Measurements from ENCODE around the gene NFKBIE. TPM values are rescaled to one million over a fixed set of nuclear protein-coding genes. Genes with fewer than 3 reads are reported as not detected.

Gene NFKBIE
- total RNA-seq, 1 donor from 2014 or later = 17.2 TPM

GRCh38 chr6:44258325-44258863 lies 7.0 kb downstream of the NFKBIE start:
- DNase-seq (ENCODE audit: extremely low spot score in 2 of 2) = no peak
- Histone ChIP-seq H3K9me3 (no peaks in the 10 kb centered on the region), H3K27ac (peak overlapping the region; percentile 98), H3K36me3 (peaks cover 0 to 18% of the 10 kb centered on the region in 2 donors), H3K4me1 (peaks cover 37% of the 10 kb centered on the region), H3K4me3 (no peak overlapping the region), H3K27me3 (no peaks in the 10 kb centered on the region)
- intact Hi-C loops (cut with DNase I) = no loop called here
- no peak for TF ChIP-seq CTCF (IDR thresholded peaks at IDR 0.05)
- no peak for TF ChIP-seq POLR2A (IDR thresholded peaks at IDR 0.05)
- no peak for TF ChIP-seq POLR2AphosphoS5 (IDR thresholded peaks at IDR 0.05; ENCODE audit: insufficient read depth in 1 of 2, low read depth in 1 of 2)

GRCh38 chr6:44257753-44258324 lies 7.5 kb downstream of the NFKBIE start:
- DNase-seq (ENCODE audit: extremely low spot score in 2 of 2) = no peak
- intact Hi-C loops (cut with DNase I) = no loop called here
- no peaks in the 10 kb centered on the region for H3K27me3 ChIP-seq
- H3K27ac ChIP-seq = peak overlapping the region; percentile 98
- no peaks in the 10 kb centered on the region for H3K9me3 ChIP-seq
- peaks cover 31% of the 10 kb centered on the region for H3K4me1 ChIP-seq
- TF ChIP-seq POLR2A (IDR thresholded peaks at IDR 0.05) (no peak), POLR2AphosphoS5 (IDR thresholded peaks at IDR 0.05; ENCODE audit: insufficient read depth in 1 of 2, low read depth in 1 of 2) (no peak), CTCF (IDR thresholded peaks at IDR 0.05) (no peak)
- peak overlapping the region; percentile 91 to 92 for H3K4me3 ChIP-seq
- peaks cover 0 to 24% of the 10 kb centered on the region in 2 donors for H3K36me3 ChIP-seq

GRCh38 chr6:44257025-44257752 lies 8.2 kb downstream of the NFKBIE start, which contains the start of gene SLC35B2:
Gene SLC35B2, minus strand, starts transcription at chr6:44257528. Its CDS starts 118 bp downstream, at chr6:44257410.
- H3K27me3 ChIP-seq = no peaks in the 10 kb centered on the region
- intact Hi-C loops (cut with DNase I) = no loop called here
- peaks cover 0 to 30% of the 10 kb centered on the region in 2 donors for H3K36me3 ChIP-seq
- DNase-seq (ENCODE audit: extremely low spot score in 2 of 2) = no peak
- TF ChIP-seq CTCF (IDR thresholded peaks at IDR 0.05) = peak in 2 of 3 experiments; percentile 42 to 75
- peak in 1 of 2 donors; percentile 47 for TF ChIP-seq POLR2A (IDR thresholded peaks at IDR 0.05)
- peak in 1 of 2 donors; percentile 62 for TF ChIP-seq POLR2AphosphoS5 (IDR thresholded peaks at IDR 0.05; ENCODE audit: insufficient read depth in 1 of 2, low read depth in 1 of 2)
- peak within 1 kb of the TSS; percentile 98 for H3K27ac ChIP-seq
- H3K4me1 ChIP-seq = peaks cover 25% of the 10 kb centered on the region
- H3K4me3 ChIP-seq = peak within 1 kb of the TSS; percentile 91 to 92
- H3K9me3 ChIP-seq = no peaks in the 10 kb centered on the region

GRCh38 chr6:44256775-44257024 lies 8.7 kb downstream of the NFKBIE start:
- DNase-seq (ENCODE audit: extremely low spot score in 2 of 2) = no peak
- peak overlapping the region; percentile 98 for H3K27ac ChIP-seq
- peaks cover 0 to 35% of the 10 kb centered on the region in 2 donors for H3K36me3 ChIP-seq
- peaks cover 22% of the 10 kb centered on the region for H3K4me1 ChIP-seq
- peak overlapping the region; percentile 91 to 92 for H3K4me3 ChIP-seq
- no peaks in the 10 kb centered on the region for H3K27me3 ChIP-seq
- no peaks in the 10 kb centered on the region for H3K9me3 ChIP-seq
- intact Hi-C loops (cut with DNase I) = no loop called here
- no peak for TF ChIP-seq CTCF (IDR thresholded peaks at IDR 0.05)
- no peak for TF ChIP-seq POLR2AphosphoS5 (IDR thresholded peaks at IDR 0.05; ENCODE audit: insufficient read depth in 1 of 2, low read depth in 1 of 2)
- TF ChIP-seq POLR2A (IDR thresholded peaks at IDR 0.05) = no peak
